Tongue (tissue), 2 donors: ENCODE results near the gene PCNX1. TPM values are rescaled to one million over a fixed set of nuclear protein-coding genes. Genes with fewer than 3 reads are reported as not detected.
"Not testable (repeated sequence)": the region's sequence is repeated elsewhere in the genome, so short reads cannot be mapped to it uniquely, and the experiment has no call there.

Source experiments
- DNase-seq: peaks from one replicate; pipeline ENCODE4 v3.0.0-alpha.2; 2015
- total RNA-seq: library from RNA; depleted of rRNA; stranded (reverse); fragments of >200 nt; gene quantifications from one replicate; pipeline ENCODE4 v1.2.3, GENCODE V29; 2014

Gene PCNX1
- total RNA-seq, 1 donor from 2014 or later = 75.7 TPM

DNA sequence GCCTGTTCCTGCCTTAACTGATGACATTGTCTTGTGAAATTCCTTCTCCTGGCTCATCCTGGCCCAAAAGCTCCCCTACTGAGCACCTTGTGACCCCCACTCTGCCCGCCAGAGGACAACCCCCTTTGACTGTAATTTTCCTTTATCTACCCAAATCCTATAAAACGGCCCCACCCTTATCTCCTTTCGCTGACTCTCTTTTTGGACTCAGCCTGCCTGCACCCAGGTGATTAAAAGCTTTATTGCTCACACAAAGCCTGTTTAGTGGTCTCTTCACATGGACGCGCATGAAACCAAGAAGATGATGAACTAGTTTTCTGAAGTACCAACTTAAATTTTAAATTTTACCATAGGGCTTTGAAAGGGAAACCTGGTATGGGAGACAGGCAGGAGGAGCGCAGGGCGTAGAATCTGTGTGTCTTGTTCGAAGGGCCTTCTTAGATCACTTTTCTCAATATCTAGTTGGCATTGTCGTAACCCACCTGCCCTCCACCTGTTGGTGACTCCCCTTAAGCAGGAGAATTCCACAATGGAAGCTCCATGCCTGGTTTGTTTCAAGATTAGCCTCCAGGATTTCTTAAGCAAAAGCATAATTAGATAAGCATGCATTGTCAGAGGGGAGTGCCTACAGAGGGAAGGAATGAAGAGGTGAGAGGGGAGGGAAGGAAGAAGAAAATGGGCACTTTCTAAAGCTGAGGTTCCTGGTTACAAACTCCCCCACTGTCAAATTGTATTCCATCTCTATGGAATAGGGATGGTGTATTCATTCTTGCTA, 222.6 kb downstream of the PCNX1 start:
- not testable (repeated sequence) for DNase-seq

DNA sequence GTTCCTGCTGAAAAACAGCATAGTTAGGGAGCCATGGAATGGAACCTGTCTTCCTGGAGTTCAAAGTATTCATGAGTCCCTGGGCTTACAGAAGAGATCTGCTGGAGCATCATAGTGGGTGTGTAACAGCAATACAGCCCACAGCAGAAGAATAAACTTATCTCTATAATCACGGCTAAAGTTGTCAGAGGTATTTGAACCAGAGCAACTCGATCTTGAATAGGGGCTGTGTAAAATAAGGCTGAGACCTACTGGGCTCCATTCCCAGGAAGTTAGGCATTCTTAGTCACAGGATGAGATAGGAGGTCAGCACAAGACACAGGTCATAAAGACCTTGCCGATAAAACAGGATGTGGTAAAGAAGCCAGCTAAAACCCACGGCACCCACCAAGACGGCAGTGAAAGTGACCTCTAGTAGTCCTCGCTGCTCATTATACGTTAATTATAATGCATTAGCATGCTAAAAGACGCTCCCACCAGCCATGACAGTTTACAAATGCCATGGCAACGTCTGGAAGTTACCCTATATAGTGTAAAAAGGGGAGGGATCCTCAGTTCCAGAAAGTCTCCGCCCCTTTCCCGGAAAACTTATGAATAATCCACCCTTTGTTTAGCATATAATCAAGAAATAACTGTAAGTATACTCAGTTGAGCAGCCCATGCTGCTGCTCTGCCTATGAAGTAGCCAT, 223.4 kb downstream of the PCNX1 start:
- DNase-seq = no peak

DNA sequence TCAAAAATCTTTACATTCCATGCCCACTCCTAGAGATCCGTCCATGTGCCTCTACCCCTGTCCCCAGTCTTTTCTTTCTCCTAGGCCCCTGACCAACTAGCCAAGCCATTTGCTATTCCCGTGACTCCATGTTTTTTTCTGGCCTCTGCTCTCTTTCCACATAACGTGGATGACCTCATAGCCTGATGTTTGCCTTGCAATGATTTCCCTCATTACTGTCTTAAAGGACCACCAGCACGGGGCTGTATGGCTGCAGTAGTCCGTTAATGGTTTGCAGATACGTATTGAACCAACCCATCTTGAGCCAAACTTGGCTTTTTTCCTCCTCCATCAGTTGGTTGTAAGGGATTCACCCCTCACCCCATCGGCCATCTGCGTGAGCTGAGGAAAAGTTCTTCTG, 226.0 kb downstream of the PCNX1 start:
- no peak for DNase-seq

DNA sequence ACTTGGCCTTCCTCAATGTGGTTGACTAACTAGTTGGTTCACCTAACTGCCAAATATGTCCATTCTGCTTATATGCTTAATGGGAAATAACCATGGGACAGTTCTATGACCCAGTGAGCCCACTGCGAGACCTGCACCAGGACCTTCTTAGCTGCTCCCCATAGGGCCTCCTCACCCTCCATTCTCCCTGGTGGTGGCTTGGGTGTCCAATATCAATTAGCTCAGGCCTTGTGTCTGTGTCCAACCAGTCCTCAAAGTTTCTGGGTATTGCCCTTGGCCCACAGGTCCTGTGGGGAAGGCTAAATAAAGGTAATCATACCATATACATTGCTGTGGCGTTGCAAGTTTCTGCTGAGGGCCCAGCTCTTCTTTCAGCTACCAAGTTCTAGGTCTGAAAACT, 228.2 kb downstream of the PCNX1 start:
- no peak for DNase-seq

DNA sequence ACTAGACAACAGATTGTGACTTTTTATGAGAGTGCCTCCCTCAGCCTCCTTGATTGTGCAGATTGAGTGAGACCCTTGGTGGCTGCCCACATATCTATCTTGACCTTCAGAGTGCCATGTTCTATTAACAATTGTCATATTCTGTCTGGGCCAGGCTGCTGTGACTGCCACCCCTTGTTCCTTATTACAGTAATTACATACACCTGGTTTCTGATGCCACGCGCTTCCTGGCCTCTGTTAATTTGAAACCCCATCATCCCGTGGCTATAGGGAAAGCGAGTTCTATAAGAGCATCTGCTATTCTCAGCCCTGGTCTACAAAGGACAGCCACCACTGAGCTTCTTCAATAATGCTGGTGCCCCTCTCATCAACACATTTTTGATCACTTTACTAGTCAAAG, 228.7 kb downstream of the PCNX1 start:
- DNase-seq = no peak

DNA sequence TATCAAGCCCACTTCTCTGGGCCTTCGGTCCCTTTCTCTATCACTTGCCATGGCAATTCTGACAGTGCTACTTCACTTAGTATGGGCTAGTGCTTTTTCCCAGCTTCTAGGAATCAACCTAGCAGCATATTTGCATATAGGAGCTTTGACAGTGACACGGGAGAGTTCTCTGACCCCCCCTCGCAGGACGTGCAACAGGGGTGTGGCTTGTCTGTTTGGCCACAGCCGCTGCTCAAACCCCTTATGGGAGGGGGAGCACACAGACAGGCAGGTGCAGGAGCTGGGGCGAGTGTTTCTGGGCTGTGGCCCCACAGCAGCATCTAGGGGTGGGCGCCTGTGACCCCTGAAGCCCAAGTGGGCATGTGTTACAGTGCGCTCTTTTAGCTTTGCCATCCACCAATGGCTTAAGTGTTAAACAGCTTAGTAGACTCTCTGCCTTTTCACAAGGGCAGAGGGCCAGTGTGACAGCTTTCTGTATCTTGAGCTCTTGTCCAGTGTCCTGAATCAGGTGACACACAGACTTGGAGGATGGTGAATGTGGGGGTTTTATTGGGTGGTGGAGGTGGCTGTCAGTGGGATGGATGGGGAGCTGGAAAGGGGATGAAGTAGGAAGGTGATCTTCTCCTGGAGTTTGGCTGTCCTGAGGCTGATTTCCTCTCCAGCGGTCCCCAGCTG, 229.3 kb downstream of the PCNX1 start:
- no peak for DNase-seq

DNA sequence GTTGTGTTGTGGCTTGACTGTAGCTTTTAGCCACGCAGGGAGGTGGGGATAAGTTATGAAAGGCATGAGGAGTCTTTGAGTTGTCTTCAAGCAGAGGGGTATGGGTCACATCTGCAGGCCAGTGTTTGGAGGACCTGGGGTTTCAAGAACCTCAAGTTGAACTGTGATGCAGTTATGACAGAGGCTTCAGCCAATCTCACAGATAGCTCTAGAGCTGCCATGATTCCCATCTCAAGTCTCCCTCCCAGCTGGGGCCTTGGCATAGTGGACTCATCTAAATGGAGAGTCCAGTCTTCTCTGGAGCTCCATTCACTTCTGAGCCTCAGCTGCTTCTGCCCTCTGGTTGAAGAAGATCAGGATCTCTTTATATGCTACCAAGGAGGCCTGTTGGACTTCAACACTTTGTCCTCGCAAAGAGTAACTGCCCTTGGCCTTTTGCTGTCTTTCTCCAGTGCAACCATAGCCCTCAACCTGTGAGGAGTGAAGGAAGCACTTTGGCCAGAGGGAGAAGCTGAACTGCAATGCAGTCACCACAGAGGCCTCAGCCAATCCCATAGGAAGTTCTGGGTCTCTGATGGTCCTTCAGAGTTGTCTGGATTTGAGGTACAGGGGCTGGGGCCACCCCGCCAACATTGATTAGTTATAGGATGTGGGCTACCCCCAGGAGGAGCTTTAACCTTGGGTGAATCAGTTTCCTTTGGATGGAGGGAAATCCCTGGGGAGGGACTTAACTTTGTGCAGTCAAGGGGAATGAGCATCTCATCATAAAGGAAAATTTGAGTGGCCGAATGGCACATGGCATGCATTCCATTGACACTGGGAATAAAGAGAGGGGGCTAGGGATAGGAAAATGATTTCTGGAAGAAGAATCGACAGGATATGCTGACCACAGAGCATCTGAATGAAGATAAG, 230.5 kb downstream of the PCNX1 start:
- no peak for DNase-seq

DNA sequence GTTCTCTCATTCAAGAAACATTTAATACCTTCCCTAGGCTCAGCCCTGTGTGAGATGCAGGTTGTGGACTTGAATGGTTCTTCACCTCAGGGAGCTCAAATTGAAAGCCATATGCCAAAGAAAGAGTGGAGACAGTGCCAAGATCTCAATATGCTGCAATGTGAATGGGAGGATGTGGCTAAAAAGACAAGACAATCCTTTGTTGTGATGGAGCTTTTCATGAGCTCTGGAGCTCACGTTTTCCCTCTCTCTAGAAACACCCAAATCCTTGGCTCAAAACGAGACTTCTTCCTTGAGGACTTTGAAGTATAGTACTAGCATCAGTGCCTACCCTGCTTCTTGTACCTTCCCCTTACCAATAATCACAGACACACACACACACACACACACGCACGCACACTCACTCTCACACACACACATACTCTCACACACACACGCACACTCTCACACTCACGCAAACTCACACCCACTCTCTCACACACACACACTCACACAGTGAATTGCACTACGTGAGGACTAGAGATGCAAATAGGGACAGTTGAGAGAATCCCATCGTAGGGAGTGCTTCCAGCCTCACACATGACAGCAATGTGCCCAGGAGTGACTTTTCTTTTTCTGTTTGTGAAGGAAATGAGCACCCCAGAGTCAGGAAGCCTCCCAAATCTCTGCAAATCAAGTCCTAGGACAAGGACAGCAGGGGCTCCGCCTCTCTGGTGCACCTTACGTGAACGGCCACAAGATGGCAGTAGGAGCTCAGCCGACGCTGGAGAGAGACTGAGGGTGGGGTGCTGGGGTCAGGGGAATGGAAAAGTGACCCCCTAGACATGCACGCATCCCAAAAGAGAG, 231.4 kb downstream of the PCNX1 start:
- DNase-seq = peak; percentile 76

DNA sequence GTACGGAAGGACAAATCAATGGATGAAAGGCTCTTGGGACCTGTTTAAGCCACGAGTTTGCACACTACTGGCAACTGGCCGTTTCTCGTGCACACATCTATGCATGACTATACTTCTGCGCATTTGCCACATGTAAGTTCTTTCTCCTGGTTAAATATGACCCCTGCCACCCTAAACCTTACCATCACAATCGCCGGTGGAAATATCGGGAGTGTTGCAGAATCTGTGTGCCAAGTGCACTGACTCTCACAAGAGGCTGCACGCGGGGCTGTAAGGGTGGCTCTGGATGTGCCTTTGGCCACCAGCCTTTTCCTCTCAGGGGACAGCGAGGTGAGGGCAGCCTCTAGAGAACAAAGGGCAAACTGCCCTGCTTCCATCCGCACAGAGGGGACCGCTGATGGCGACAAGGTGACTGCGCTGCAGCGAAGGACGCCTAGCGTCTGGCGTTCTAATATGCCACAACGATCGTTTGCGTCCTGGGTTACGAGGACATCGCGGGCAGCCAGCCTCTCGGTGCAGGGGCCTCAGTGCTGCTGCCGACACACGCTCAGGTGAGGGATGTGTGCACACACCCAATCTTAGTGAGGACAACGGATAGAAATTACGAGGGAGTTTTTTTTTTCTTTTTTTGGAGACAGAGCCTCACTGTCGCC, 232.2 kb downstream of the PCNX1 start:
- no peak for DNase-seq

DNA sequence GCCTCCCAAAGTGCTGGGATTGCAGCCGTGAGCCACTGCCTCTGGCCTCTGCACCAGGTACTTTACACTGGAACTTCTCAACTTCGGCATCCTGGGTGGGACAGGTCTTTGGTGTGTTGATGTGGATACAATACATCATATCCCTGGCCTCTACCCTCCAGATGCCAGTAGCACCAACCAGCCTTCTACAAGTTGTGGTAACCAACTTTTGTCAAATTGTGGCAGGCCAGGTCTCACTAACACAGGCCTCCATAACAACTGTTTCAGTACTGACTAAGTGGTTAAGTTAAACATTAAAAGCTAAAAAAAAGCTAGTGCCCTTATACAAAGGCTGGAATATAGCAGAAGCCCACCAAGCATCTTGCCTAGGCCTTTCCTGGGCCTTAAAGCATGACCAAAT, 232.9 kb downstream of the PCNX1 start:
- no peak for DNase-seq

DNA sequence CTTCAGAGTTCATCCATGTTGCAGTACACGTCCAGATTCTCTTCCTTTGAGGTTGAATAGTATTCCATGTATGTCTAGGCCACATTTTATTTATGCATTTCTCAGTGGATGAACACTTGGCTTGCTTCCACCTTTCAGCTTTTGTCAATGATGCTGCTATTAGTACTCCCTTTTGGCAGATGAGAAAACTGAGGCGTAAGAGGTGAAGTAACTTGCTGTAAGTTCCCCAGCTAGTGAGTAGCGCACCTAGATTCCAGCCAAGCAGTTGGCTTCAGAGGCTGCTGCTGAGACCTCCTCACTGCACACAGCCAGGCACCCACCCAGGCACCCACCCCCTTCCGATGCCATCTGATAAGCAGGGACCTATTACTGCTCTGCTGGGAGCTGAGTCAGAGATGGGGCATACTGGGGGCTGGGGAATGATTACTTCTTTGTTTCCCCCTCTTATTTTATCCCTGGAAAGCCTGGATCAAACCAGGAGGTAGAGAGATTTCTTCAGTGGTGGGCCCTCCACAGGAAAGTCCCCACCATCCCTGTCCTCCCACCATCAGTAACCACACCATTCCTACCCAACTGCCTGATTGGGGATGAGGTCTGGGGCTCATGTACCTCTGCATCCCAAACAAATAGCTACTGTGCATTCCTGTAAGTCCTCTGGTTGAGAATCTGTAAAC, 234.6 kb downstream of the PCNX1 start:
- no peak for DNase-seq

DNA sequence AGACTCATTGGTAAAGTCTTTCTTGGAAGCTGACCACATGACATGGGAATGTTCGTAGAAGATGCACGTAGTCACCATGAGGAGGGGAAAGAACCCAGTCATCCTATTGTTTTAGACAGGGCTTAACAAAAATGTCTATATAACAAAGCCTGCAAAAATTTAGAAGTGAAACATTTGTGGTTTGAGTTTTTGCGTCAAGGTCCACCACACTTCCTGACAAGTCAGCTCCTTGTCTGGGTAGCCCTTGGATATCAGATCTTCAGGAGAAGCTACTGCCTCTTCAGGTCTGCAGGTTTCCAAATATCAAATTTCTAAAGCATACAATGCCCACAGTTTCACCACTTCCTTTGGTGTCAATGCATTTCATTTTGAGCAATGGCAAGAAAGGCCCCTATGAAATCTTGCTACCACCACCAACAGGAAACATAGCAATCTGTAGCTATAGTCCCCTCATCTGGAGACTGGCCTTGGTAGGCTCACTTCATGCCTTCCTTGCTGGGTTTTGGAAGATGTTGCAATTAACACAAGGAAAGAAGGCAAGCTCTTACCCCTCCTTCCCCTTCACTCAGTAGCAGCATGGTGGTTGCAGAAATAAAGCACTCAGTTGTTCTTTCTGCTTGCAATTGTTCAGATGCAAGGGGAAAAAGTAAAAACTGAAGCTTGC, 235.2 kb downstream of the PCNX1 start:
- no peak for DNase-seq

DNA sequence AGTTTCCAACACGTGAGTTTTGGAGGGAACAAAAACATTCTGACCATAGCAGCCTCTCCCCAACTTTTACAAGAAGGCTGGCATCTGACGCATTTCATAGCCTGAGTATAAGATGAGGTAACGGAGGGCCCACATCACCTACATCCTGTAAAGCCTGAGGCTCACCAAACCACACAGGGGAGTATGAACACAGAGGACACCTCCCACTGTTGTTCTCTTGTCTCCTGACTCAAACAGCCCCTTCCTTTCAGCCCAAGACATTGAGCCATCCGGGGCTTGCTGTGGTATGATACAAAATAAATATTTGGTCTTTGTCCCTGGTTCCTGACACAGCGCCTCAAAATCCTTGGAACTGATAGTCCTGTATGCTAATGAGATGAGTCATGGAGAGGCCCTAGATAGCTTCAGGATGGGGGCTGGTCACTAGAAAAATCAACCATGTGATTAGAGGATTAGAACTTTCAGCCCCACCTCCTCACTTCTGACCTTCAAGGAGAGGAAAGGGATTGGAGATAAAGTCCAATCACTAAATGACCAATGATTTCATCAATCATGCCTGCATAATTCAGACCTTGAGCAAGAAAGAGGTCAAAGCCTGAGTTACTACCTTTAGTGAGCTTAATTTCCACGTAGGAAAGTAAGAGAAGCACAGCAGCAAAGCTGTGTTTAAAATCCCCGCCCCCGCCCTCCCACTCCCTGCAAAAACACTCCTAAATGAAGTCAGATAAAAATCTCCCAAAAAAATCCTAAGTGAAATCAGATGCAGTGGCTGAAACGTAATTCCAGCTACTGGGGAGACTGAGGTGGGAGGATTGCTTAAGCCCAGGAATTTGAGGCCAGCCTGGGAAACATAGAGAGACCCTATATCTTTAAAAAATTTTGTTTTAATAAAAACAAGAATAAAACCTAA, 236.4 kb downstream of the PCNX1 start:
- no peak for DNase-seq

DNA sequence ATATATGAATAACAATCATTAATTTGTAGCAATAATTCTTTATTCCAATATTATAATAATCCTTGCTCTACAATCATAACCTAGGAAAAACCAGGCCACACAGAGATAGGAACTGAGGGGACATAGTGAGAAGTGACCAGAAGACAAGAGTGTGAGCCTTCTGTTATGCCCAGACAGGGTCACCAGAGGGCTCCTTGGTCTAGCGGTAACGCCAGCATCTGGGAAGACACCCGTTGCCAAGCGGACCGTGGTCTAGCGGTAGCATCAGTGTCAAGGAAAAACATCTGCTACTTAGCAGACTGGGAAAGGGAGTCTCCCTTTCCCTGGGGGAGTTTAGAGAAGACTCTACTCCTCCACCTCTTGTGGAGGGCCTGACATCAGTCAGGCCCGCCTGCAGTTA, 240.1 kb downstream of the PCNX1 start:
- not testable (repeated sequence) for DNase-seq

DNA sequence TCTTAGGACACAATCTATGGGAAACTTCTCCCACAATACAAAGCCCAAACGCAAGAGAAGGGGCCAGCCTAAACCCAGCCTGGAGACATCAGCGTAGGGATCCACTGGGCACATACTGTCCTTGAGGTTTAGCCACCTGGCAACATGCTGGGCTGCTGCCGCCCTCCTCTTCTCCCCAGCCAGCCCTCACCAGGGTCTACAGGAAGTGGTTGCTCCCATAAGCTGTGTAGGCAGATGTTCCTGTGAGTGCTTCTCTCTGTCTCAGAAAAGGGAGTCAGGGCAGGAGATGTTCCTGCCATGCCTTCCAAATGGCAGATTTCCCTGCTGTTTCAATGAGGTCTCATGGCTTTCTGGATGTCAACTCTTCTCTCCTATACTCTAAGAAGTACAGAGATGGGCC, 241.4 kb downstream of the PCNX1 start:
- no peak for DNase-seq

DNA sequence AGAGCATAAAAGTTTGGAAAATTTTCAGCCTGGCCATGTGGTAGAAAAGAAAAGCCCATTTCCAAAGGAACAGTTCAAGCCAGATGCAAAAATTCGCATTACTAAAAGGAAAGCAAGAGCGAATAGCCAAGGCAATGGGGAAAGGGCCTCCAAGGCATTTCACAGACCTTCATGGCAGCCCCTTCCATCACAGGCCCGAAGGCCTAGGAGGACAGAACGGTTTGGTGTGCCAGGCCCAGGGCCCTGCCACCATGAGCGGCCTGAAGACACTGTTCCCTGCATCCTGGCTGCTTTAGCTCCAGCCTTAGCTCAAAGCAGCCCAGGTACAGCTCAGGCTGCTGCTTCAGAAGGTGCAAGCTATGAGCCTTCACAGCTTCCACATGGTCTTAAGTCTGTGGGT, 243.5 kb downstream of the PCNX1 start:
- no peak for DNase-seq

DNA sequence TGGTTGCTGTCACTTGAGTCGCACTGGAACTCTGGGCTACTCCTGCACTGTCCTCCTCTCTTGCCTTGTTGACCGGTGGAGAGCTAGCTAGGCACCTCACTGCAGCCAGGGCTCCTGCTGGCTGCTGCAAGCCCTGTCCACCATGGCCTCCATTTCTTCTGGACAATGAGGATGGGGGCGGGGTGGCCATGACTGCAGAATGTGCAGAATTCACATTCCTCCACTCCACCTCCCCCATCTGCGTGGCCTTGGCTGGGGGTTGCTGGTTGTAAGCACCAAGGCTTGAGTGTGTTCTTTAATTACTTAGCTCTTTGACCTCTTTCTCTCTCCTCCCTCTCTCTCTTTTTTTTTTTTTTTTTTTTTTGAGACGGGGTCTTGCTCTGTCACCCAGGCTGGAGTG, 248.5 kb downstream of the PCNX1 start:
- DNase-seq = no peak

DNA sequence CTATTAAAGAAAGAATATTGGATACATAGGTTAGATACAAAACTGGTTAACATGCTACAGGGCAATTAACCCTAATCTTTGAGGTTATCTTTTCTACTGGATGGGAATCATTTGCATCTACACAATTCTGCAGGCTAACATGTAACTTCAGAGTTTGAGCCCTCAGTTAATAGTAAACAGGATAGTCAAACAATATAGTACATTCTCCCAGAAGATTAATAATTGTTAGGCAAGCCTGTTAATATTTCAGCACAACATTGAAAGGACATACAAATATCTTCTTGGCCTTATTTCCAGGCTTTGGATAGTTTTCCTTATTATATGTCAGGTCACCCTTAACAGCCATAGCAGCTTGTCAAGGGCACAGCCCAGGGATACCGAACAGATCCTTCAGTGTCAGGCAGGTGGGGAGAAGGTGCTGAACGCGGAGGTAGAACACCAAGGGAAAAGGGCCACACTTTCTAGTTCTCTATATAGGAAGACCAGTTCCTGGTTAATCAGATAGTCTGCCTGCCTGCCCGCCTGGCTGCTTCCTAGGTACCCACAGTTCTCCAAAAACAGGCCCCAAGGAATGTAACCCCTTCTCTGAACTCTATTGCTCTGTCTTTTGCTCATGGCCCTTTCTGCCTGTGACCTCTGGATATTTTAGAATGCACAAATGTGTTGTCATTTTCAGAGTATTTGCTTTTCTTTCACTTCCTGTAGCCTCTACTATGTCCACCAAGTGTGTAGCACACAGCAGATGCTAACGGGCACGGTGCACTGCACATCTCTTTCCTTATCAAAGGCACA, 256.0 kb downstream of the PCNX1 start:
- DNase-seq = no peak
